Colonic mucosa (tissue), 4 donors: Measurements from ENCODE around the gene UTS2R. TPM values are rescaled to one million over a fixed set of nuclear protein-coding genes. Genes with fewer than 3 reads are reported as not detected.

ENCODE experiments used
- DNase-seq: peaks from one replicate; pipeline ENCODE4 v3.0.0-alpha.2; 2020
- H3K27ac ChIP-seq: fragments of 200-600 bp; one replicate; pipeline ENCODE4 v1.8.0; 2021
- H3K27me3 ChIP-seq: fragments of 200-600 bp; one replicate; pipeline ENCODE4 v1.8.0; 2021
- H3K36me3 ChIP-seq: fragments of 200-600 bp; one replicate; pipeline ENCODE4 v1.8.0; 2021
- H3K4me1 ChIP-seq: fragments of 200-600 bp; one replicate; pipeline ENCODE4 v1.8.0; 2021; ENCODE audit warnings: mild to moderate bottlenecking
- H3K4me3 ChIP-seq: fragments of 200-600 bp; one replicate; pipeline ENCODE4 v1.8.0; 2021
- H3K9ac ChIP-seq, 2 donors: one replicate each; pipeline ENCODE4 v1.7.0; 2013; ENCODE audit warnings: control low read depth in 2 of 2, low read depth in 2 of 2, low read length in 2 of 2
- H3K9me3 ChIP-seq: fragments of 200-600 bp; one replicate; pipeline ENCODE4 v1.8.0; 2021
- CTCF ChIP-seq: fragments of 200-600 bp; IDR thresholded peaks from one replicate; pipeline ENCODE4 v1.8.0; 2022; ENCODE audit warnings: antibody characterized with exemption, mild to moderate bottlenecking
- intact Hi-C: fragments of 100-400 bp; cut with DNase I; formaldehyde crosslinking; loops from one replicate; pipeline ENCODE4 v1.14.1; 2022
- total RNA-seq, 2 donors: library from RNA; stranded (reverse); fragmentation: NEBNext Ultra II Directional in 1 of 2; extraction: Animal tissue kit (Norgen Biotek cat#: 25700) in 1 of 2; gene quantifications; one replicate each; pipeline ENCODE4 v1.2.1, GENCODE V29; 2021
- donor health status: healthy.
- donor health status: DM: no; HTN: no; CAD: no.
- donor health status: DM: no; HTN: no; CAD: no.

UTS2R gene
- total RNA-seq, 2 donors from 2014 or later = not detected

DNA sequence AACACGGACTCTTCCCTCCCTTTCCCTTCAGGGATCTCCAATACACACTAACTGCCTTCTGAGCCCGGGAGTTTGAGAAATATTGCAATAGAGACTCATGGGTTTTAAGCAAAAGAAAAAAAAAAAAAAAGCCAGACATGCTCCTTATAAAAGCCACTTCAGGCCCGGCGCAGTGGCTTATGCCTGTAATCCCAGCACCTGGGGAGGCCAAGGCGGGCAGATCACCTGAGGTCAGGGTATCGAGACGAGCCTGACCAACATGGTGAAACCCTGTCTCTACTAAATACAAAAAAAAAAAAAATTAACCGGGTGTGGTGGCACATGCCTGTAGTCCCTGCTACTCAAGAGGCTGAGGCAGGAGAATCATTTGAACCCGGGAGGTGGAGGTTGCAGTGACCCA lies 44.2 kb downstream of the UTS2R start:
- DNase-seq = no peak
- H3K27ac ChIP-seq = no peak overlapping the region
- no peak overlapping the region for H3K9ac ChIP-seq
- TF ChIP-seq CTCF = no peak
- H3K4me3 ChIP-seq = no peak overlapping the region
- no peaks in the 10 kb centered on the region for H3K4me1 ChIP-seq
- no peaks in the 10 kb centered on the region for H3K9me3 ChIP-seq
- intact Hi-C loops = no loop called here
- no peaks in the 10 kb centered on the region for H3K36me3 ChIP-seq
- H3K27me3 ChIP-seq = no peaks in the 10 kb centered on the region

DNA sequence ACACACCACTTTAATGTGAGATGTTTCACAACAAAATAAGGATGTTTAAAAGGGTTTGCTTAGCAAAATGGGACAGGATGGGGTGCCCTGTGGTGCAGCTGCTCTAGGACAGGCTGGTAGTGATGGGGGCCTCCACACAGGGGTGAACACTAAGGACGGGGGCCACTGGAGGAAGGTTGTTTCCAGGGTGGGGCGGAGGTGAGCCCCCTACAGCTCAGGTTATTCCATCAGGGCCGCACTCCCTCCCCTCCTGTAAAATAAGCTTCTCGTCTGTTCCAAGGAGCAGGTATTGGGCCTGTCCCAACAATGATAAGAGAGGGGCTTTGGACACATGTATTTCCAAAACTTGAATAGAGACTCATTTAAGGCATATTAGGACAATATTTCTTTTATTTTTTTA lies 44.7 kb downstream of the UTS2R start:
- H3K27ac ChIP-seq = no peak overlapping the region
- no peaks in the 10 kb centered on the region for H3K4me1 ChIP-seq
- H3K36me3 ChIP-seq = no peaks in the 10 kb centered on the region
- no peak for TF ChIP-seq CTCF
- no peaks in the 10 kb centered on the region for H3K27me3 ChIP-seq
- intact Hi-C loops = no loop called here
- DNase-seq = no peak
- no peak overlapping the region for H3K9ac ChIP-seq
- no peak overlapping the region for H3K4me3 ChIP-seq
- no peaks in the 10 kb centered on the region for H3K9me3 ChIP-seq

- H3K27ac ChIP-seq = no peak overlapping the region
- no peaks in the 10 kb centered on the region for H3K27me3 ChIP-seq
- TF ChIP-seq CTCF = no peak
- no peak for DNase-seq
- H3K4me3 ChIP-seq = no peak overlapping the region
- no peaks in the 10 kb centered on the region for H3K36me3 ChIP-seq
- no peaks in the 10 kb centered on the region for H3K4me1 ChIP-seq
- no peaks in the 10 kb centered on the region for H3K9me3 ChIP-seq
- intact Hi-C loops = no loop called here
- no peak overlapping the region for H3K9ac ChIP-seq
Observed at GRCh38 chr17:82416771-82417170, 45.2 kb downstream of the UTS2R start.

GRCh38 chr17:82418001-82418986 lies 46.7 kb downstream of the UTS2R start, which contains the start of the genes HEXD and OGFOD3:
TSS of gene HEXD (plus strand) at chr17:82418347. CDS start at chr17:82419800, 1,453 bp downstream.
TSS of gene OGFOD3 (minus strand) at chr17:82418586. CDS start at chr17:82418485, 101 bp downstream.
- Histone ChIP-seq H3K27me3 (no peaks in the 10 kb centered on the region), H3K9ac (peak within 1 kb of the TSS; percentile 87 to 89), H3K27ac (peak within 1 kb of the TSS; percentile 82), H3K36me3 (no peaks in the 10 kb centered on the region), H3K9me3 (no peaks in the 10 kb centered on the region), H3K4me3 (peak within 1 kb of the TSS; percentile 66), H3K4me1 (no peaks in the 10 kb centered on the region)
- DNase-seq = peak; percentile 83
- no peak for TF ChIP-seq CTCF
- intact Hi-C loops = no loop called here

DNA sequence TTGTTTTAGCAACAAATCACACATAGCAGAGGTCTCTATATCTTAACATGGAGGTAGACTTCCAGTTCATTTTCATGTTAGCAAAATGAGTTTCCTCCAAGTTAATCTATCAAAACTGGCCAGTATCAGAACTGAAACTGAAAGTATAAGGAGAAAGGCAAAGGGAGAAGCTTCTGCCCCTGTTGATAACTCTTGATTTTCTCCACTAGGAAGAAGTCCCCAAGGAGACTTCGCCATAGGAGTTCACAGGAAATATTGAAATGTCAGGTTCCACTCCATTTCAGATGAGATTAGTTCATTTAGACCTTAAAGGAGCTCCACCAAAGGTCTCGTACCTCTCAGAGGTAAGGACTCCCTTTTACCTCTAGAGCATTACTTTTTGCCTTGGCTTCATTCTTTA lies 48.0 kb downstream of the UTS2R start:
- no peaks in the 10 kb centered on the region for H3K9me3 ChIP-seq
- H3K36me3 ChIP-seq = no peaks in the 10 kb centered on the region
- no peak for DNase-seq
- TF ChIP-seq CTCF = no peak
- H3K4me1 ChIP-seq = no peaks in the 10 kb centered on the region
- peak overlapping the region; percentile 66 for H3K4me3 ChIP-seq
- intact Hi-C loops = no loop called here
- no peaks in the 10 kb centered on the region for H3K27me3 ChIP-seq
- H3K9ac ChIP-seq = peak overlapping the region in 1 of 2 donors; percentile 89
- peak overlapping the region; percentile 82 for H3K27ac ChIP-seq
